ENCODE data around the gene AK2.

GRCh38 chr1:32971156-32971555 lies 65.5 kb downstream of the AK2 start:
- no peak for TF ChIP-seq CTCF (IDR thresholded peaks at IDR 0.05; ENCODE audit: low read depth, low read length, missing input control)
- no peak for TF ChIP-seq TAF1 (conservative IDR thresholded peaks at IDR 0.05)
- no peak for TF ChIP-seq MAX (IDR thresholded peaks at IDR 0.05)
- no peak for TF ChIP-seq RAD21 (IDR thresholded peaks at IDR 0.05)
- no peak for TF ChIP-seq FOXA1 (IDR thresholded peaks at IDR 0.05)
- no peak for TF ChIP-seq ZBTB33 (IDR thresholded peaks at IDR 0.05)
- TF ChIP-seq YY1 (IDR thresholded peaks at IDR 0.05): no peak
- TF ChIP-seq RXRA (IDR thresholded peaks at IDR 0.05): no peak
- TF ChIP-seq REST (IDR thresholded peaks at IDR 0.05): no peak
- TF ChIP-seq JUND (IDR thresholded peaks at IDR 0.05): no peak
- no peak for TF ChIP-seq HNF4A (conservative IDR thresholded peaks at IDR 0.05)
- no peak for TF ChIP-seq GABPA (IDR thresholded peaks at IDR 0.05 in 1 of 2, conservative IDR thresholded peaks at IDR 0.05 in 1 of 2)
- TF ChIP-seq ATF3 (IDR thresholded peaks at IDR 0.05): no peak
- TF ChIP-seq EGR1 (IDR thresholded peaks at IDR 0.05; ENCODE audit: low read depth in 2 of 2): no peak
